ENCODE measurements around the gene STH. TPM values are rescaled to one million over a fixed set of nuclear protein-coding genes. Genes with fewer than 3 reads are reported as not detected.

STH gene
- total and polyA plus RNA-seq, 10 of the 15 experiments (the other 5 are each of a cell fraction or from before 2014, with no cell fraction given) = not detected

DNA sequence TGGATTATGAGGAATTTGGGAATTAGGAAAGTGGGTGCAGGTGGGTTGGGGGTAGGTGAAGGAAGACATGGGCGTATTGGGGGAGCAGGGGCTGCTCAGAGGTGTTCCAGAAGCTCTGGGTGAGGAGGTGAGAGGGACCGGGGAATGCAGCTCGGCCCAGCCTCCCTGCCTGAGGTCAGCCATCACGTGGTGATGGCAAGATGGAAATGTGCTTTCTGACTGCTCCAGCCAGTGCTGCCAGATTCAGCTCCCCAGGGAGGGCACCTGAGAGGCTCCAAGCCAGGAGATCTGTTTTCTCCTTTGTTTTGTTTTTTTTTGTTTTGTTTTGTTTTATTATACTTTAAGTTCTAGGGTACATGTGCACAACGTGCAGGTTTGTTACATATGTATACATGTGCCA is 35.2 kb upstream of the STH start:
- TF ChIP-seq LARP7 (IDR thresholded peaks at IDR 0.05) (no peak), SREBF2 (IDR thresholded peaks at IDR 0.05; ENCODE audit: low read length) (no peak), PAX5 (IDR thresholded peaks at IDR 0.05; ENCODE audit: borderline replicate concordance, low read depth, low read length) (no peak), NFIC (IDR thresholded peaks at IDR 0.05; ENCODE audit: low read depth, low read length) (no peak), ZBED1 (IDR thresholded peaks at IDR 0.05; ENCODE audit: borderline replicate concordance) (no peak), YY1 (IDR thresholded peaks at IDR 0.05; ENCODE audit: low read depth, low read length) (no peak), NRF1 (conservative IDR thresholded peaks at IDR 0.05; ENCODE audit: low read depth, low read length) (no peak), CBX3 (IDR thresholded peaks at IDR 0.05; ENCODE audit: borderline replicate concordance, low read depth) (no peak), SRF (IDR thresholded peaks at IDR 0.05; ENCODE audit: low read depth in 2 of 2, low read length in 2 of 2) (no peak), MLLT1 (IDR thresholded peaks at IDR 0.05) (no peak)
- TF ChIP-seq, protein P1, sequence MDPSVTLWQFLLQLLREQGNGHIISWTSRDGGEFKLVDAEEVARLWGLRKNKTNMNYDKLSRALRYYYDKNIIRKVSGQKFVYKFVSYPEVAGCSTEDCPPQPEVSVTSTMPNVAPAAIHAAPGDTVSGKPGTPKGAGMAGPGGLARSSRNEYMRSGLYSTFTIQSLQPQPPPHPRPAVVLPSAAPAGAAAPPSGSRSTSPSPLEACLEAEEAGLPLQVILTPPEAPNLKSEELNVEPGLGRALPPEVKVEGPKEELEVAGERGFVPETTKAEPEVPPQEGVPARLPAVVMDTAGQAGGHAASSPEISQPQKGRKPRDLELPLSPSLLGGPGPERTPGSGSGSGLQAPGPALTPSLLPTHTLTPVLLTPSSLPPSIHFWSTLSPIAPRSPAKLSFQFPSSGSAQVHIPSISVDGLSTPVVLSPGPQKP (IDR thresholded peaks at IDR 0.05; ENCODE audit: low read depth, low read length) = no peak
- TF ChIP-seq, protein P2, sequence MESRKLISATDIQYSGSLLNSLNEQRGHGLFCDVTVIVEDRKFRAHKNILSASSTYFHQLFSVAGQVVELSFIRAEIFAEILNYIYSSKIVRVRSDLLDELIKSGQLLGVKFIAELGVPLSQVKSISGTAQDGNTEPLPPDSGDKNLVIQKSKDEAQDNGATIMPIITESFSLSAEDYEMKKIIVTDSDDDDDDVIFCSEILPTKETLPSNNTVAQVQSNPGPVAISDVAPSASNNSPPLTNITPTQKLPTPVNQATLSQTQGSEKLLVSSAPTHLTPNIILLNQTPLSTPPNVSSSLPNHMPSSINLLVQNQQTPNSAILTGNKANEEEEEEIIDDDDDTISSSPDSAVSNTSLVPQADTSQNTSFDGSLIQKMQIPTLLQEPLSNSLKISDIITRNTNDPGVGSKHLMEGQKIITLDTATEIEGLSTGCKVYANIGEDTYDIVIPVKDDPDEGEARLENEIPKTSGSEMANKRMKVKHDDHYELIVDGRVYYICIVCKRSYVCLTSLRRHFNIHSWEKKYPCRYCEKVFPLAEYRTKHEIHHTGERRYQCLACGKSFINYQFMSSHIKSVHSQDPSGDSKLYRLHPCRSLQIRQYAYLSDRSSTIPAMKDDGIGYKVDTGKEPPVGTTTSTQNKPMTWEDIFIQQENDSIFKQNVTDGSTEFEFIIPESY (IDR thresholded peaks at IDR 0.05) = no peak
- no peak for ATAC-seq

More for the DNA sequence above, 35.2 kb upstream of the STH start:
- no peak overlapping the region for H3K4me2 ChIP-seq (ENCODE audit: control insufficient read depth, insufficient read depth)
- no peak overlapping the region for H2AFZ ChIP-seq (ENCODE audit: control insufficient read depth, low read depth, low read length)
- FAIRE-seq = no peak
- ChIA-PET POLR2A (no interaction called here), SMC1A (ENCODE audit: uncharacterized antibody, unreplicated experiment) (no interaction called here), CTCF (no interaction called here), RAD21 (ENCODE audit: unreplicated experiment) (interaction anchor here (0.5 kb wide), 1 partner anchor 17 kb away, joined by 3 read pairs; no protein-coding TSS in a partner anchor)
- WGBS (ENCODE audit: insufficient coverage, insufficient replicate concordance, low lambda C conversion rate, missing lambda C conversion rate) = 35% methylated on average over 5 of the region's 5 CpGs
- H3K9me3 ChIP-seq (replicated peaks; ENCODE audit: control insufficient read depth, insufficient read depth, low read length) = no peaks in the 10 kb centered on the region
- H3K36me3 ChIP-seq (ENCODE audit: control insufficient read depth in 2 of 2, insufficient read depth in 2 of 2, low read length in 1 of 2) = no peaks in the 10 kb centered on the region
- intact Hi-C loops (cut with micrococcal nuclease; ENCODE audit: unreplicated experiment) = no loop called here
- H3K79me2 ChIP-seq (ENCODE audit: control insufficient read depth, insufficient read depth, low read length) = no peaks in the 10 kb centered on the region
- in situ Hi-C loops (cut with MboI) = no loop called here
- DNase-seq (ENCODE audit: low read depth, low spot score) = no peak
- BruUV-seq (replicated peaks) = no TSS peak
- no peak overlapping the region for H3K27ac ChIP-seq (ENCODE audit: control insufficient read depth, insufficient read depth)
- H3K27me3 ChIP-seq (replicated peaks in 1 of 2; ENCODE audit: control insufficient read depth in 2 of 2, insufficient read depth in 2 of 2, low read length in 1 of 2) = no peaks in the 10 kb centered on the region; a peak in 2 of 4 replicates
- H3K4me1 ChIP-seq (ENCODE audit: control insufficient read depth, insufficient read depth, low read length) = no peaks in the 10 kb centered on the region
- no peak overlapping the region for H3K9ac ChIP-seq (ENCODE audit: control insufficient read depth, insufficient read depth, low read length)
- H3K4me3 ChIP-seq = no peak overlapping the region
- H4K20me1 ChIP-seq (ENCODE audit: control insufficient read depth, insufficient read depth) = no peaks in the 10 kb centered on the region

Data from GM12878 (cell line).